GM21381 (cell line): Measurements from ENCODE around the gene CKAP2.
"Not testable (repeated sequence)": the region's sequence is repeated elsewhere in the genome, so short reads cannot be mapped to it uniquely, and the experiment has no call there.

Source experiments
- ATAC-seq: cut with Tn5 transposase; IDR thresholded peaks from one replicate; pipeline ENCODE4 v1.9.1; 2021; ENCODE audit warnings: mild to moderate bottlenecking, moderate library complexity; ENCODE audit not compliant: unreplicated experiment

The CKAP2 gene

GRCh38 chr13:52454820-52455676 lies at the start of gene CKAP2:
Gene CKAP2 (plus strand): TSS chr13:52455478. CDS start chr13:52455557, 79 bp downstream.
- ATAC-seq: peak; percentile 73

DNA sequence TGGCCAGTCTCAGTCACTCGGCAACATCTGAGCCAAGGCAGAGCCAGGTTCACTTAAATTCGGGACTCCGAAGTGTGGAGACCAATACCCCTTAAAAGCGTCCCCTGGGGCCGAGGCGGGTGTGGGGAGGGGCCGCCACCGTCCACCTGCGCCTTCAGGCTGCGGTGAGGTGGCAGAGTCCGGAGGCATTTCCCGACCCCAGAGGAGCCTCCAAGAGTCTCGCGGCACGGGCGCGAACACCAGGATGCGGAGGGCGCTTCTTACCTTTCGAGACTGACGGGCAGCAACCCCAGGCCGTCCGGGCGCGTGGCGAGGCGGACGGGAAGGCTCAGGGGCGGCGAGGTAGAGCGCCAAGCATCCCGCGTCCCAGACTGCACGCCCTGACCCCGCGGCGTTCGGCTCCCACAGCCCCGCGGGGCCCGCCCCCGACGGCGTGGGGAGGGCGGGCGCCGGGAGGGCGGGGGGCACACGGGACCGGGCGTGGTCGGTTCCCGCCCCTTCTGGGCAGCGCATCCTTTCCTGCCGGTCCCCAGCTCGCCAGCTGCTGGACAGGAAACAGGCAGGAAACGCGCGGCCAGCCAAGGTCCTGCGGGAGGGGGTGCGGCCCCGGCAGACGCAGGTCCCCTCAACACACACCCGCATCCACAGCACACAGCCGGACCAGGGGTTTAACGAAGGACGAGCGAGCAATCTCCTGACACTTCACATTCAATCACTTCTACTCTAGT lies 49.3 kb upstream of the CKAP2 start, which contains the start of gene THSD1:
TSS of gene THSD1 (minus strand) at position 406 of the 728 bp plus-strand sequence. CDS start 3,572 bp downstream, outside the sequence.
- no peak for ATAC-seq

DNA sequence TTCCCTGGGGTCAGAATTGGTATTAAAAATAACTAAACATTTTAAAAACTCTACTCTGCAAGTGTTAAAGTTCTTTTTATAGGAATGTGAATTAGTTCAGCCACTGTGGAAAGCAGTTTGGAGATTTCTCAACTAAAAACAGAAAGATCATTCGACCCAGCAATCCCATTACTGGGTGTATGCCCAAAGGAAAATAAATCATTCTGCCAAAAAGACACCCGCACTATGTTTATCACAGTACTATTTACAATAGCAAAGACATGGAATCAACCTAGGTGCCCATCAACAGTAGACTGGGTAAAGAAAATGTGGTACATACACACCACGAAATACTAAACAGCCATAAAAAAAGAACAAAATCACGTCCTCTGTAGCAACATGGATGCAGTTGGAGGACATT lies 48.6 kb upstream of the CKAP2 start:
- ATAC-seq: no peak

DNA sequence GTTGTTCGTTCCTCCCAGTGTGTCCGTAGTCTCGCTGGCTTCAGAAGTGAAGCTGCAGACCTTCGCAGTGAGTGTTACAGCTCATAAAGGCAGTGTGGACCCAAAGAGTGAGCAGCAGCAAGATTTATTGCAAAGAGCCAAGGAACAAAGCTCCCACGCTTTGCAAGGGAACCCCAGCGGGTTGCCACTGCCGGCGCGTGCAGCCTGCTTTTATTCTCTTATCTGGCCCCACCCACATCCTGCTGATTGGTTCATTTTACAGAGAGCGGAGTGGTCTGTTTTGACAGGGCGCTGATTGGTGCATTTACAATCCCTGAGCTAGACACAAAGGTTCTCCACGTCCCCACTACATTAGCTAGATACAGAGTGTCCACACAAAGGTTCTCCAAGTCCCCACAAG lies 47.8 kb upstream of the CKAP2 start:
- not testable (repeated sequence) for ATAC-seq

DNA sequence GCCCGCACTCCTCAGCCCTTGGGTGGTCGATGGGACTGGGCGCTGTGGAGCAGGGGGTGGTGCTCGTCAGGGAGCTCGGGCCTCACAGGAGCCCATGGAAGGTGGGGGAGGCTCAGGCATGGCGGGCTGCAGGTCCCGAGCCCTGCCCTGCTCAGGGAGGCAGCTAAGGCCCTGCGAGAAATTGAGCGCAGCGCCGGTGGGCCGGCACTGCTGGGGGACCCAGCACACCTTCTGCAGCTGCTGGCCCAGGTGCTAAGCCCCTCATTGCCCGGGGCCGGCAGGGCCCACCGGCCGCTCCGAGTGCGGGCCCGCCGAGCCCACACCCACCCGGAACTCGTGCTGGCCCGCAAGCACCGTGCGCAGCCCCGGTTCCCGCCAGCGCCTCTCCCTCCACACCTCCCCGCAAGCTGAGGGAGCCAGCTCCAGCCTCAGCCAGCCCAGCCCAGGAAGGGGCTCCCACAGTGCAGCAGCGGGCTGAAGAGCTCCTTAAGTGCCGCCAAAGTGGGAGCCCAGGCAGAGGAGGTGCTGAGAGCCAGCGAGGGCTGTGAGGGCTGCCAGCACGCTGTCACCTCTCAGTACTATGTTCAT lies 47.1 kb upstream of the CKAP2 start:
- not testable (repeated sequence) for ATAC-seq

- ATAC-seq: peak; percentile 90
These were observed 43.6 kb upstream of the CKAP2 start for GRCh38 chr13:52411629-52412028.

GRCh38 chr13:52412128-52412527 lies 43.1 kb upstream of the CKAP2 start:
- no peak for ATAC-seq

DNA sequence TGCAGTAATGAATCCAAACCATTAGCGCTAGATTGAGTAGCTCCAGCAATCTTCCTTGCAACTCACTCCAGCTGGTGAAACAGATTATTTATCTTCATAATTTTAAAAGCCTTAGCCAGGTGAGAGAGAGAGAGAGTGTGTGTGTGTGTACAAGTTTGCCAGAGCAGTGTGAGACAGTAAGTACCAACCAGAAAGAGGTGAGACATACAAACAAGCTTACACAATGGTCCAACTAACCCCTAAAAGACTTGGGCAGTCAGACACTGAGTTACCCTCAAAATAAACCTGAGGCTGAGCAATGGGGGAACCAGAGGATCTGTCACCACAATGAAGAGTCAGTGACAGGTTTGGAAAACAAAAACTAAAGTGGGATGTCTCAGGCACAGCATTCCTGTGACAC lies 41.2 kb upstream of the CKAP2 start:
- ATAC-seq: no peak

DNA sequence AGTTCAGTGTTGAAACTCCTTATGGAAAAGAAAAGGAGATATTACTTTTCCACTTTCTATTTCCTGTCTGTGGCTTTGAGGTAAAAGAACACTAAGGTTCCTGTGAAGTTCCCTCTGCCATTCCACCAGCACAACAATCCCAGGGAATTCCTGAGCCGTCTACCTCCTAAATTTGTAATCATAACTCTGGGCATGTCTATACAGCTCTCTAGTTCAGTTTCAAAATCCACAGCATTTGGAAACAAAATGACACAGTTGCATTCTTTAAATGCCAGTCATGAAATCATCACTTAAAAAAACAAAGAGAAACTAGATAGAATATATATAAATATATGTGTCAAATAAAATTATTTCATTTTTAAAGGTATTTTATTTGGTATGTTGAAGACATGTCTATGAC lies 40.3 kb upstream of the CKAP2 start:
- no peak for ATAC-seq

- no peak for ATAC-seq
These were observed 36.2 kb upstream of the CKAP2 start for GRCh38 chr13:52419080-52419479.

DNA sequence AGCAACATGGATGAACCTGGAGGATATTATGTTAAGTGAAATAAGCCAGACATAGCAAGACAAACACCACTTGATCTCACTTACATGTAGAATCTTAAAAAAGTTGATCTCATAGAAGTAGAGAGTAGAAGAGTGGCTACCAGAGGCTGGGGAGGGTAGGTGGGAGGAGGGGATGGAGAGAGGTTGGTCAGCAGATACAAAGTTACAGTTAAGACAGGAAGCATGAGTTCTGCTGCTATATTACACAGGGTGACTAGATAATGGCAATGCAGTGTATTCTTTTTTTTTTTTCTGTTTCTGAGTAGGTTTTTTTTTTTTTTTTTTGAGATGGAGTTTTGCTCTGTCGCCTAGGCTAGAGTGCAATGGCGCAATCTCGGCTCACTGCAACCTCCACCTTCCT lies 34.1 kb upstream of the CKAP2 start:
- no peak for ATAC-seq

DNA sequence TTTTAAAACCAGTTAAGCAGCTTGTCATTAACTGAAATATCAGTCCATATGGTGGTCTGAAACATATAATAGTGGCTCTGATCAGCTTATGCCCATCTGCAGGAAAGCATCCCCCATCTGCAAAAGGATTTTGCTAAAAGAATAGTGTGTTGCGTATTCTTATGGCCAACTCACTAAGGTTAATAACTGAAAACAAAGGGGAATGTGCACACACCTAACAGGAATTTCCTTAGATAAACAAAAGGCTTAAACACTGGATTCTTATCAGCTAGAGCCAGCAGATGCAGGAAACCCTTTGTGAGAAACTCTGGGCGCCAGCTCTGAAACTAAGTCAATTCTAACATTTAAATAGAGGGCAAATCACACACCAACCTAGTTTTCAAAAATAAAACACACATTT lies 27.0 kb upstream of the CKAP2 start:
- no peak for ATAC-seq

- no peak for ATAC-seq
These were observed 22.8 kb upstream of the CKAP2 start for GRCh38 chr13:52432456-52432855.

GRCh38 chr13:52446265-52446664 lies 9.0 kb upstream of the CKAP2 start:
- ATAC-seq: no peak

DNA sequence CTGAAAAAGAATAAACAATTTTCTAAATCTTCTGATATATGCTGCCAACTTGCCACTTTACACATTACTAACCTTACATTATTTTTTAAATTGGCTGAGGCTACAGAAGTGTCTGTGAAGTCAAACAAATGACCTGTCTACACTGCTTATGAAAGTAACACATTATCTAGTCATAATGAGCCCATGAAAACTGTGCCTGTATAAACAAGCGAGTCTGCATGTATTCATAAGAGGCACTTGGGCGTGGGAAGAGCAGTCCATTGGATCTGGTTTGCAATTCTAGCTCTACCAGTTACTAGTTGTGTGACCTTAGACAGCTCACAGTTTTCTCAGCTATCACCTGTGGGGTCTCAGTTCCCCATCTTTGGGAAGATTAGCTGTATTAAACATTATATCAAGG lies 7.9 kb upstream of the CKAP2 start:
- ATAC-seq: no peak

GRCh38 chr13:52447815-52448552 lies 7.3 kb upstream of the CKAP2 start:
- no peak for ATAC-seq

DNA sequence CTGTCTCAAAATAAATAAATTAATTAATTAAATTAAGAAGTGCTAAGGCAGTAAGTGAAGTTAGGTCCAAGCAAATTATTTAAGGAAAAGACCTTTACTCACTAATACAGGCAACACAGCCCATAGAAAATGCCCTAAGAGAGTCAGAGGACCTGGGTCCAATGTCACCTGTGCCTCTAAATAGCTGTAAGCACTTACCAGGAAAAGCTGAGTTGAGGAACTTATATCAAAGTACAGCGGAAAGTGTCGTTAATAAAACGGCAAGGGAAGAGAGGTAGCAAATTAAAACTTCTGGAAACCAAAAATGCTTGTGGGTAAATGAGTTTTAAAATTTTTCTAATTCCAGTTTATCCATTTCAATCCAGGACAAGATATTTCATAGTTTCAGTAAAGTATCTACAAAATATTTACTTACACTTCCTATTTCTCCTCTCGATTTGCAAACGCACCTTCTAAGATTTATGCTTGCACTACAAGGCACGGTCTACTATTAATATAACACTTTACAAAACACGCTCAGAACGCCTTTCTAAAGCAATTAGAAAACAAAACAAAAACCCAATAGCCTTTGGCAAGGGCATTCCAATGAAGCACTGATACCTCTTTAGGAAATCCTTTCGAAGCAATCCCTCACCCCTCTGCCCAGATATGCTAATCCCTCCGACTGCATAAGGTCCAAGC lies 5.8 kb upstream of the CKAP2 start:
- ATAC-seq: no peak

DNA sequence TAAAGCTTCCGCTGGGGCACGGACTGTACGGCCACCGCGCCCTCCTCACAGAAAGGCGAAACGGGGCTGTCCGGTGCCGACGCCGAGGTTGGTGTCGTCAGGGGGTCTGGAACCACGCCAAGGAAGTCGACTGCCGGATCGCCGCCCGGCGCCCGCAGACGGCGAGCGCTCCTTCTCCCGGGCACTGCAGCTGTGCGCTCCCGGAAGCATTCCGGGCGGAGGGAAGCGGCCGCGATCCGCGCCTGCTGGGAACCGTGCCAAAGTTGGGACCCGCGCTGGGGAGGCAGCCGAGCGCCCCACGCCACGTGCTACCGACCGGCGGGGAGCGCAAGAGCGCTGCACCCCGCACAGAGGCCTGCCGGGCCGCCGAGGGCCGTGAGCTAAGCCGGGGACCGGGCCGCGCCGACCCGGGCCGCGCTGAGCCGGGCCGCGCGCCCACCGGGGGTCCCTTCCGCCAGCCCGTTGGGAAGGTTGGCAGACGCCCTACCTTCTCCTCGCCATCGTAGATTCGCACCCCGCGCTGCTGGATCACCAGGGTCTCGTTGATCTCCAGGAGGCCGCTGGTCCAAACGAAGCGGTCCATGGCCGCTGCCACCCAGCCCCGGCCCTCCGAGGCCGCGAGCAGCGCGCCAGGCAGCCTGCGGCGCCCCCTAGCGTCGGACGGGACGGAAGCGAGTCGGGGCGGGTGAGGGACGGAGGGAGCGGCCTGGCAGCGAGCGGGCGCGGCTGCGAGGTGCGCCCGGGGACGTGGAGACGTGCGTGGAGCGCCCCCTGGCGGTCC lies 5.1 kb upstream of the CKAP2 start, which contains the start of gene VPS36:
TSS of gene VPS36 (minus strand) at position 623 of the 781 bp plus-strand sequence. CDS start at position 583, 40 bp downstream.
- peak; percentile 59 for ATAC-seq

GRCh38 chr13:52450793-52451116 lies 4.5 kb upstream of the CKAP2 start:
- no peak for ATAC-seq
